ENCODE results near the gene RAD9A. TPM values are rescaled to one million over a fixed set of nuclear protein-coding genes. Genes with fewer than 3 reads are reported as not detected.

The RAD9A gene
- total and polyA plus RNA-seq, 9 donors: 3.1 to 51.7 (median 20.3) TPM

GRCh38 chr11:67376063-67376820 lies 15.5 kb upstream of the RAD9A start:
- intact Hi-C loops (cut with DNase I): no loop called here
- no peak for TF ChIP-seq POLR2A (IDR thresholded peaks at IDR 0.05)
- no peak for TF ChIP-seq CTCF (IDR thresholded peaks at IDR 0.05)
- TF ChIP-seq EP300 (IDR thresholded peaks at IDR 0.05): no peak
- H3K4me3 ChIP-seq: no peak overlapping the region
- H3K9me3 ChIP-seq: no peaks in the 10 kb centered on the region
- H3K27ac ChIP-seq: no peak overlapping the region
- H3K4me1 ChIP-seq (ENCODE audit: insufficient read depth): peaks cover 15% of the 10 kb centered on the region
- H3K27me3 ChIP-seq: no peaks in the 10 kb centered on the region
- peak in 2 of 5 donors; percentile 11 to 24 for DNase-seq
- 74 to 83% (median 77%) methylated on average over 7 of the region's 7 CpGs for WGBS, 3 donors
- H3K36me3 ChIP-seq: no peaks in the 10 kb centered on the region

- Histone ChIP-seq H3K4me3 (no peak overlapping the region), H3K36me3 (no peaks in the 10 kb centered on the region), H3K27ac (no peak overlapping the region), H3K9me3 (no peaks in the 10 kb centered on the region), H3K27me3 (no peaks in the 10 kb centered on the region), H3K4me1 (ENCODE audit: insufficient read depth) (peaks cover 7% of the 10 kb centered on the region)
- peak in 2 of 5 donors; percentile 15 to 36 for DNase-seq
- TF ChIP-seq POLR2A (IDR thresholded peaks at IDR 0.05): no peak
- TF ChIP-seq CTCF (IDR thresholded peaks at IDR 0.05): no peak
- WGBS, 3 donors: 85 to 93% (median 88%) methylated on average over 6 of the region's 6 CpGs
- intact Hi-C loops (cut with DNase I): no loop called here
Observed at GRCh38 chr11:67376873-67377808, 14.6 kb upstream of the RAD9A start.

- H3K9me3 ChIP-seq: no peaks in the 10 kb centered on the region
- intact Hi-C loops (cut with DNase I): no loop called here
- H3K27ac ChIP-seq: no peak overlapping the region
- peaks cover 7% of the 10 kb centered on the region for H3K4me1 ChIP-seq (ENCODE audit: insufficient read depth)
- no peaks in the 10 kb centered on the region for H3K36me3 ChIP-seq
- no peak for DNase-seq
- H3K27me3 ChIP-seq: no peaks in the 10 kb centered on the region
- TF ChIP-seq EP300 (IDR thresholded peaks at IDR 0.05): no peak
- no peak for TF ChIP-seq POLR2A (IDR thresholded peaks at IDR 0.05)
- no peak for TF ChIP-seq CTCF (IDR thresholded peaks at IDR 0.05)
- WGBS, 3 donors: 88 to 95% (median 94%) methylated on average over 4 of the region's 4 CpGs
- no peak overlapping the region for H3K4me3 ChIP-seq
Observed at GRCh38 chr11:67378544-67378943, 13.2 kb upstream of the RAD9A start.

Data from ovary (tissue), 9 donors.